GM10248 (cell line): ENCODE data around the gene CNKSR2.

Experiments used
- CTCF ChIA-PET: fragments of 300-600 bp; sonication (Branson Sonifier 250); formaldehyde crosslinking; extraction: SDS; loops from one replicate; lab custom pipeline; 2021; ENCODE audit warnings: antibody characterized with exemption; lab: Yijun Ruan, JAX
- POLR2A ChIA-PET: fragments of 350-650 bp; sonication (Branson Sonifier 250); formaldehyde crosslinking; extraction: SDS; loops from one replicate; lab custom pipeline; 2020; ENCODE audit warnings: antibody characterized with exemption; lab: Yijun Ruan, JAX
- DNase-seq: peaks from one replicate; pipeline ENCODE4 v3.0.0; 2012; ENCODE audit errors: extremely low spot score
- TF ChIP-seq, protein P1 (sequence below): IDR thresholded peaks from 2 replicates; pipeline ENCODE4 v1.5.1; 2012; ENCODE audit warnings: mild to moderate bottlenecking, low read depth; ENCODE audit errors: extremely low read depth, missing control alignments, control extremely low read depth

CNKSR2 gene

GRCh38 chrX:21700967-21701366 lies 326.7 kb downstream of the CNKSR2 start:
- TF ChIP-seq, protein P1, sequence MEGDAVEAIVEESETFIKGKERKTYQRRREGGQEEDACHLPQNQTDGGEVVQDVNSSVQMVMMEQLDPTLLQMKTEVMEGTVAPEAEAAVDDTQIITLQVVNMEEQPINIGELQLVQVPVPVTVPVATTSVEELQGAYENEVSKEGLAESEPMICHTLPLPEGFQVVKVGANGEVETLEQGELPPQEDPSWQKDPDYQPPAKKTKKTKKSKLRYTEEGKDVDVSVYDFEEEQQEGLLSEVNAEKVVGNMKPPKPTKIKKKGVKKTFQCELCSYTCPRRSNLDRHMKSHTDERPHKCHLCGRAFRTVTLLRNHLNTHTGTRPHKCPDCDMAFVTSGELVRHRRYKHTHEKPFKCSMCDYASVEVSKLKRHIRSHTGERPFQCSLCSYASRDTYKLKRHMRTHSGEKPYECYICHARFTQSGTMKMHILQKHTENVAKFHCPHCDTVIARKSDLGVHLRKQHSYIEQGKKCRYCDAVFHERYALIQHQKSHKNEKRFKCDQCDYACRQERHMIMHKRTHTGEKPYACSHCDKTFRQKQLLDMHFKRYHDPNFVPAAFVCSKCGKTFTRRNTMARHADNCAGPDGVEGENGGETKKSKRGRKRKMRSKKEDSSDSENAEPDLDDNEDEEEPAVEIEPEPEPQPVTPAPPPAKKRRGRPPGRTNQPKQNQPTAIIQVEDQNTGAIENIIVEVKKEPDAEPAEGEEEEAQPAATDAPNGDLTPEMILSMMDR: no peak
- ChIA-PET POLR2A (no interaction called here), CTCF (no interaction called here)
- DNase-seq: no peak

GRCh38 chrX:21702725-21703124 lies 328.5 kb downstream of the CNKSR2 start:
- POLR2A ChIA-PET: no interaction called here

More at GRCh38 chrX:21702725-21703124, 328.5 kb downstream of the CNKSR2 start:
- DNase-seq: no peak
- TF ChIP-seq, protein P1: no peak
- CTCF ChIA-PET: no interaction called here
